PC-3 (cell line): ENCODE measurements around the gene CYP4V2. TPM values are rescaled to one million over a fixed set of nuclear protein-coding genes. Genes with fewer than 3 reads are reported as not detected.
A peak's percentile ranks its signal among the peaks of the same experiment; 100 is the strongest.

Experiments used
- ATAC-seq: fragments of 200-7000 bp; cut with Tn5 transposase; 2 replicates; pipeline ENCODE4 v1.9.1; 2020; ENCODE audit warnings: mild to moderate bottlenecking, moderate library complexity
- BruUV-seq: library from RNA; stranded (reverse); fragments of 400-500 nt; replicated peaks from 2 replicates; lab custom pipeline; 2021; lab: Mats Ljungman, UMichigan
- CTCF ChIA-PET: fragments of 300-600 bp; sonication (Branson Sonifier 250); formaldehyde crosslinking; loops from one replicate; lab custom pipeline; 2022; ENCODE audit warnings: antibody characterized with exemption; lab: Charles Lee
- POLR2A ChIA-PET: fragments of 300-600 bp; sonication (Branson Sonifier 250); formaldehyde crosslinking; loops from one replicate; lab custom pipeline; 2022; ENCODE audit warnings: antibody characterized with exemption; ENCODE audit not compliant: unreplicated experiment; lab: Charles Lee
- DNase-seq: peaks from one replicate; pipeline ENCODE4 v3.0.0-alpha.2; 2015
- H2AFZ ChIP-seq: fragments of 300-600 bp; sonication (generic); 2 replicates; pipeline ENCODE4 v1.6.0; 2016; ENCODE audit warnings: antibody characterized with exemption, low read length
- H3F3A ChIP-seq: fragments of 300-600 bp; sonication (generic); one replicate; pipeline ENCODE4 v1.6.0; 2017; ENCODE audit warnings: antibody characterized with exemption, low read length, control low read depth, mild to moderate bottlenecking; ENCODE audit not compliant: unreplicated experiment
- H3K27ac ChIP-seq: fragments of 300-600 bp; sonication (generic); 2 replicates; pipeline ENCODE4 v1.5.1; 2016; ENCODE audit warnings: mild to moderate bottlenecking, low read length
- H3K27me3 ChIP-seq: fragments of 300-600 bp; sonication (generic); 2 replicates; pipeline ENCODE4 v1.6.1; 2016; ENCODE audit warnings: low read length, mixed read lengths
- H3K36me3 ChIP-seq: fragments of 300-600 bp; sonication (generic); 2 replicates; pipeline ENCODE4 v1.6.1; 2016; ENCODE audit warnings: low read depth, mixed run types, low read length, mixed read lengths
- H3K4me1 ChIP-seq: fragments of 300-600 bp; sonication (generic); 2 replicates; pipeline ENCODE4 v1.5.1; 2016; ENCODE audit warnings: low read length; ENCODE audit not compliant: insufficient read depth
- H3K4me2 ChIP-seq: fragments of 300-600 bp; sonication (generic); 2 replicates; pipeline ENCODE4 v1.6.0; 2016; ENCODE audit warnings: low read length
- H3K4me3 ChIP-seq: fragments of 300-600 bp; sonication (generic); 2 replicates; pipeline ENCODE4 v1.5.1; 2016; ENCODE audit warnings: mild to moderate bottlenecking, low read length, mixed read lengths
- H3K79me2 ChIP-seq: fragments of 300-600 bp; sonication (generic); 2 replicates; pipeline ENCODE4 v1.6.1; 2017; ENCODE audit warnings: low read length, mixed read lengths
- H3K9ac ChIP-seq: fragments of 300-600 bp; sonication (generic); 2 replicates; pipeline ENCODE4 v1.6.0; 2016; ENCODE audit warnings: mild to moderate bottlenecking, low read length
- H3K9me2 ChIP-seq: fragments of 300-600 bp; sonication (generic); replicated peaks from 2 replicates; pipeline ENCODE4 v1.6.1; 2016; ENCODE audit warnings: mixed run types, low read length, mixed read lengths
- H3K9me3 ChIP-seq: fragments of 300-600 bp; sonication (generic); 2 replicates; pipeline ENCODE4 v1.6.1; 2016; ENCODE audit warnings: low read length, mixed read lengths
- H4K20me1 ChIP-seq: fragments of 300-600 bp; sonication (generic); 2 replicates; pipeline ENCODE4 v1.6.1; 2016; ENCODE audit warnings: low read length, mixed read lengths
- EZH2 ChIP-seq: fragments of 300-600 bp; sonication (generic); IDR thresholded peaks from one replicate; pipeline ENCODE4 v1.6.1; 2017; ENCODE audit warnings: antibody characterized with exemption, mild to moderate bottlenecking, low read length; ENCODE audit not compliant: unreplicated experiment
- EZH2phosphoT487 ChIP-seq: fragments of 300-600 bp; sonication (generic); IDR thresholded peaks from 2 replicates; pipeline ENCODE4 v1.6.1; 2018; ENCODE audit warnings: mild to moderate bottlenecking, antibody characterized with exemption, low read length, borderline replicate concordance
- intact Hi-C: fragments of 100-400 bp; cut with micrococcal nuclease; formaldehyde crosslinking; loops from 2 replicates; pipeline ENCODE4 v1.9.0; 2023
- total RNA-seq: library from RNA; depleted of rRNA; stranded (reverse); fragments of >200 nt; gene quantifications from 2 replicates; pipeline ENCODE4 v1.2.3, GENCODE V29; 2014
- TF ChIP-seq, protein P1 (sequence below): fragments of 300-600 bp; sonication (generic); conservative IDR thresholded peaks from 2 replicates; pipeline ENCODE4 v1.5.1; 2017; ENCODE audit warnings: antibody characterized with exemption, low read depth, mild to moderate bottlenecking, low read length

CYP4V2 gene
- total RNA-seq, 1 experiment from 2014 or later: 0.69 TPM

- DNase-seq (no peak), ATAC-seq (peak; percentile 50)
- H2AFZ ChIP-seq: peak overlapping the region; percentile 95
- no peaks in the 10 kb centered on the region for H3K9me3 ChIP-seq
- H3K27me3 ChIP-seq: no peaks in the 10 kb centered on the region; the same call in 1 of the 2 replicates
- H3K79me2 ChIP-seq: no peaks in the 10 kb centered on the region
- no peaks in the 10 kb centered on the region for H3K36me3 ChIP-seq
- peak overlapping the region; percentile 91 for H3K4me2 ChIP-seq
- no peak for TF ChIP-seq EZH2
- TF ChIP-seq EZH2phosphoT487: no peak
- TF ChIP-seq, protein P1, sequence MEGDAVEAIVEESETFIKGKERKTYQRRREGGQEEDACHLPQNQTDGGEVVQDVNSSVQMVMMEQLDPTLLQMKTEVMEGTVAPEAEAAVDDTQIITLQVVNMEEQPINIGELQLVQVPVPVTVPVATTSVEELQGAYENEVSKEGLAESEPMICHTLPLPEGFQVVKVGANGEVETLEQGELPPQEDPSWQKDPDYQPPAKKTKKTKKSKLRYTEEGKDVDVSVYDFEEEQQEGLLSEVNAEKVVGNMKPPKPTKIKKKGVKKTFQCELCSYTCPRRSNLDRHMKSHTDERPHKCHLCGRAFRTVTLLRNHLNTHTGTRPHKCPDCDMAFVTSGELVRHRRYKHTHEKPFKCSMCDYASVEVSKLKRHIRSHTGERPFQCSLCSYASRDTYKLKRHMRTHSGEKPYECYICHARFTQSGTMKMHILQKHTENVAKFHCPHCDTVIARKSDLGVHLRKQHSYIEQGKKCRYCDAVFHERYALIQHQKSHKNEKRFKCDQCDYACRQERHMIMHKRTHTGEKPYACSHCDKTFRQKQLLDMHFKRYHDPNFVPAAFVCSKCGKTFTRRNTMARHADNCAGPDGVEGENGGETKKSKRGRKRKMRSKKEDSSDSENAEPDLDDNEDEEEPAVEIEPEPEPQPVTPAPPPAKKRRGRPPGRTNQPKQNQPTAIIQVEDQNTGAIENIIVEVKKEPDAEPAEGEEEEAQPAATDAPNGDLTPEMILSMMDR: no peak
- H3K9me2 ChIP-seq: no peaks in the 10 kb centered on the region
- no peak overlapping the region for H3K27ac ChIP-seq
- CTCF ChIA-PET: no interaction called here
- POLR2A ChIA-PET: no interaction called here
- no peaks in the 10 kb centered on the region for H4K20me1 ChIP-seq
- H3K9ac ChIP-seq: peak overlapping the region; percentile 8; the same call in 1 of the 2 replicates
- intact Hi-C loops: no loop called here
- BruUV-seq: no TSS peak
- H3K4me1 ChIP-seq: no peaks in the 10 kb centered on the region; the same call in 1 of the 2 replicates
- H3K4me3 ChIP-seq: peak overlapping the region; percentile 75
- H3F3A ChIP-seq: no peaks in the 10 kb centered on the region
Observed at GRCh38 chr4:186190581-186191199, 677 bp upstream of the CYP4V2 start.

GRCh38 chr4:186192066-186192612, 772 bp downstream of the CYP4V2 start:
- ATAC-seq (peak; percentile 21), DNase-seq (peak; percentile 6)
- ChIA-PET CTCF (no interaction called here), POLR2A (no interaction called here)
- Histone ChIP-seq H3K9me2 (no peaks in the 10 kb centered on the region), H3K79me2 (no peaks in the 10 kb centered on the region), H3K27ac (no peak overlapping the region), H3K9me3 (no peaks in the 10 kb centered on the region), H3K9ac (0 out of 2 replicates have a peak overlapping the region, but pooled peaks have one; percentile 6), H3K4me3 (peak overlapping the region; percentile 75), H3K27me3 (no peaks in the 10 kb centered on the region; the same call in 1 of the 2 replicates), H2AFZ (peak overlapping the region; percentile 95), H3K4me1 (no peaks in the 10 kb centered on the region; the same call in 1 of the 2 replicates), H4K20me1 (no peaks in the 10 kb centered on the region), H3K4me2 (peak overlapping the region; percentile 91), H3F3A (no peaks in the 10 kb centered on the region), H3K36me3 (no peaks in the 10 kb centered on the region)
- intact Hi-C loops: no loop called here
- no peak for TF ChIP-seq EZH2phosphoT487
- TF ChIP-seq, protein P1: no peak
- TF ChIP-seq EZH2: no peak
- BruUV-seq: no TSS peak

DNA sequence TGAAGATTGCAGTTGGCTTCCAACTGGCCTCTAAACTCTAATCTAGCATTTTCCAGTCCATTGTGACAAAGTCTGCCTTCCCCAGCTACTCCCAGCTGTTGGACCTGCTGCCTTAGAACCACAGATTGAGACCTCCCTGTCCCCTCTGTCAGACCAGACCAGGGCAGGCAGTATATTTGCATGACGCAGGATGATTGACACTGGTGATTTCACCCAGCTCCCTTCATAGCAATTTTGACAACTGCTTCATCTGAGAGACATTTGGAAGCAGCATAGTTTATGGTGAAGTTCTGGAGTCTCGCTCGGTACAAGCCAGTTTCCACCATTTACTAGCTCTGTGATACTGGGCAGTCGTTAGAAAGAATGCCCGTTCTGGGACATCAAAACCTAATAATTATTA, 2.5 kb downstream of the CYP4V2 start:
- Histone ChIP-seq H2AFZ (no peak overlapping the region), H4K20me1 (no peaks in the 10 kb centered on the region), H3K9me2 (no peaks in the 10 kb centered on the region), H3K9ac (no peak overlapping the region), H3K4me2 (no peak overlapping the region), H3K36me3 (no peaks in the 10 kb centered on the region), H3K4me3 (no peak overlapping the region), H3K9me3 (no peaks in the 10 kb centered on the region), H3F3A (no peaks in the 10 kb centered on the region), H3K27ac (no peak overlapping the region), H3K79me2 (no peaks in the 10 kb centered on the region), H3K27me3 (no peaks in the 10 kb centered on the region; the same call in 1 of the 2 replicates), H3K4me1 (no peaks in the 10 kb centered on the region; the same call in 1 of the 2 replicates)
- no TSS peak for BruUV-seq
- ATAC-seq (no peak), DNase-seq (no peak)
- TF ChIP-seq EZH2phosphoT487 (no peak), EZH2 (no peak)
- TF ChIP-seq, protein P1: no peak
- intact Hi-C loops: no loop called here
- ChIA-PET CTCF (no interaction called here), POLR2A (no interaction called here)
